ENCODE data around the gene CBLN3.

- TF ChIP-seq RAD21 (IDR thresholded peaks at IDR 0.05; ENCODE audit: low read length) (no peak), CTCF (conservative IDR thresholded peaks at IDR 0.05; ENCODE audit: low read depth, low read length) (no peak), POLR2A (IDR thresholded peaks at IDR 0.05; ENCODE audit: low read depth, low read length) (no peak), CEBPB (IDR thresholded peaks at IDR 0.05; ENCODE audit: low read depth, low read length) (no peak), MAFK (IDR thresholded peaks at IDR 0.05; ENCODE audit: low read depth, low read length) (no peak), USF2 (IDR thresholded peaks at IDR 0.05; ENCODE audit: low read depth, low read length) (no peak), ELK1 (IDR thresholded peaks at IDR 0.05; ENCODE audit: borderline replicate concordance, low read depth, low read length) (no peak), RFX5 (IDR thresholded peaks at IDR 0.05; ENCODE audit: low read depth, low read length) (no peak), FOS (IDR thresholded peaks at IDR 0.05; ENCODE audit: low read depth, low read length) (no peak), RCOR1 (IDR thresholded peaks at IDR 0.05; ENCODE audit: insufficient replicate concordance, low read length) (no peak)
Observed at GRCh38 chr14:24456980-24457379, 27.5 kb upstream of the CBLN3 start.

All from IMR-90 (cell line).